PFSK-1 (cell line): Measurements from ENCODE around the gene ZDHHC16.

Experiments used
- FOXP2 ChIP-seq: optimal IDR thresholded peaks from 2 replicates; pipeline ENCODE3; 2011; ENCODE audit warnings: borderline replicate concordance, control low read depth, inconsistent platforms; ENCODE audit not compliant: insufficient read depth; ENCODE audit errors: extremely low read length, extremely low read depth
- POLR2AphosphoS5 ChIP-seq: IDR thresholded peaks from 2 replicates; pipeline ENCODE4 v1.6.1; 2012; ENCODE audit warnings: low read depth, mild to moderate bottlenecking, control low read depth, low read length, moderate library complexity
- REST ChIP-seq, 2 experiments: IDR thresholded peaks; 2 replicates each; pipeline versions ENCODE4 v1.6.1 to v1.8.0; 2011 to 2012; ENCODE audit warnings: low read depth in 2 of 2, low read length in 2 of 2, control low read depth in 1 of 2, inconsistent platforms in 1 of 2, mild to moderate bottlenecking in 1 of 2, moderate library complexity in 1 of 2; ENCODE audit not compliant: insufficient read depth in 1 of 2
- SIN3A ChIP-seq: IDR thresholded peaks from 2 replicates; pipeline ENCODE4 v1.6.1; 2012; ENCODE audit warnings: mild to moderate bottlenecking, low read length, moderate library complexity, borderline replicate concordance; ENCODE audit not compliant: insufficient read depth
- TAF1 ChIP-seq: IDR thresholded peaks from 2 replicates; pipeline ENCODE4 v1.6.1; 2012; ENCODE audit warnings: low read length, control low read depth, borderline replicate concordance; ENCODE audit not compliant: insufficient read depth

- TF ChIP-seq POLR2AphosphoS5 (no peak), TAF1 (no peak), REST (IDR thresholded peaks at IDR 0.05; ENCODE audit: insufficient read depth in 1 of 2, low read depth in 2 of 2, low read length in 2 of 2) (no peak), SIN3A (no peak), FOXP2 (no peak)
Observed at GRCh38 chr10:97500297-97500575, 54.3 kb downstream of the ZDHHC16 start.
